Subcutaneous adipose tissue (tissue), 4 donors: ENCODE measurements around the gene MRPS18A. TPM values are rescaled to one million over a fixed set of nuclear protein-coding genes. Genes with fewer than 3 reads are reported as not detected.

Experiments
- total RNA-seq, 4 donors: library from RNA; depleted of rRNA; stranded (reverse); fragments of >200 nt; gene quantifications; one replicate each; pipeline ENCODE4 v1.1.0, GENCODE V29; 2016
- TF ChIP-seq, protein P1 (sequence below): fragments of 450-650 bp; IDR thresholded peaks from one replicate; pipeline ENCODE4 v1.5.1; 2016; ENCODE audit warnings: low read depth, mild to moderate bottlenecking, control low read depth, antibody characterized with exemption, moderate library complexity

The MRPS18A gene
- total RNA-seq, 4 donors from 2014 or later, result 28.5 to 31.3 (median 30.4) TPM

DNA sequence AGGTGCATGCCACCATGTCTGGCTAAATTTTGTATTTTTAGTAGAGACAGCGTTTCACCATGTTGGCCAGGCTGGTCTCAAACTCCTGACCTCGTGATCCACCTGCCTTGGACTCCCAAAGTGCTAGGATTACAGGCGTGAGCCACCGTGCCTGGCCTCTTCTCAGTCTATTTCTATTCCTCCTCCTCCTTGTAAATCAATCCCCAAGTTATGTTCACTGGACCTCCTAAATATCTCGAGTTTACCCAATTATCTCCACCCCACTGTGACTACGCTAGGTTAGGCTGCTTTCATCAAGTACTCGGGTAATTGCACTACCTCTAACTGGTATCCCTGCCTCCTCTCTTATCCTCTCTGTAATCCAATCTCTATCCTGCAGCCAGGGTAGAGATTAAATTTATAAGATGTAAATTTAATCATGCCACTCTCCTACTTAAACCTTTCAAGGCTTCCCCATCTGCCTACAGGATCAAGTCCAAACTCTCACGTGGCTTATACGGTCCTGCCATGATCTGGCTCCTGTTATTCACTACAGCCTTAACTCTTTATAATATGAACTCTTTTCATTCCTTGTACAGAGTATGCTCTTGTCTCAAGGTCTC lies 52.8 kb downstream of the MRPS18A start:
- TF ChIP-seq, protein P1, sequence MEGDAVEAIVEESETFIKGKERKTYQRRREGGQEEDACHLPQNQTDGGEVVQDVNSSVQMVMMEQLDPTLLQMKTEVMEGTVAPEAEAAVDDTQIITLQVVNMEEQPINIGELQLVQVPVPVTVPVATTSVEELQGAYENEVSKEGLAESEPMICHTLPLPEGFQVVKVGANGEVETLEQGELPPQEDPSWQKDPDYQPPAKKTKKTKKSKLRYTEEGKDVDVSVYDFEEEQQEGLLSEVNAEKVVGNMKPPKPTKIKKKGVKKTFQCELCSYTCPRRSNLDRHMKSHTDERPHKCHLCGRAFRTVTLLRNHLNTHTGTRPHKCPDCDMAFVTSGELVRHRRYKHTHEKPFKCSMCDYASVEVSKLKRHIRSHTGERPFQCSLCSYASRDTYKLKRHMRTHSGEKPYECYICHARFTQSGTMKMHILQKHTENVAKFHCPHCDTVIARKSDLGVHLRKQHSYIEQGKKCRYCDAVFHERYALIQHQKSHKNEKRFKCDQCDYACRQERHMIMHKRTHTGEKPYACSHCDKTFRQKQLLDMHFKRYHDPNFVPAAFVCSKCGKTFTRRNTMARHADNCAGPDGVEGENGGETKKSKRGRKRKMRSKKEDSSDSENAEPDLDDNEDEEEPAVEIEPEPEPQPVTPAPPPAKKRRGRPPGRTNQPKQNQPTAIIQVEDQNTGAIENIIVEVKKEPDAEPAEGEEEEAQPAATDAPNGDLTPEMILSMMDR, result no peak

- TF ChIP-seq, protein P1, result no peak
Measured at GRCh38 chr6:43630980-43631619, 56.5 kb downstream of the MRPS18A start.

GRCh38 chr6:43629505-43630300 lies 57.9 kb downstream of the MRPS18A start:
- TF ChIP-seq, protein P1, result no peak

GRCh38 chr6:43629104-43629504 lies 58.5 kb downstream of the MRPS18A start, which contains the start of gene GTPBP2:
Gene GTPBP2, minus strand, starts transcription at chr6:43629264. Its CDS starts 102 bp downstream, at chr6:43629162.
- TF ChIP-seq, protein P1, result no peak

DNA sequence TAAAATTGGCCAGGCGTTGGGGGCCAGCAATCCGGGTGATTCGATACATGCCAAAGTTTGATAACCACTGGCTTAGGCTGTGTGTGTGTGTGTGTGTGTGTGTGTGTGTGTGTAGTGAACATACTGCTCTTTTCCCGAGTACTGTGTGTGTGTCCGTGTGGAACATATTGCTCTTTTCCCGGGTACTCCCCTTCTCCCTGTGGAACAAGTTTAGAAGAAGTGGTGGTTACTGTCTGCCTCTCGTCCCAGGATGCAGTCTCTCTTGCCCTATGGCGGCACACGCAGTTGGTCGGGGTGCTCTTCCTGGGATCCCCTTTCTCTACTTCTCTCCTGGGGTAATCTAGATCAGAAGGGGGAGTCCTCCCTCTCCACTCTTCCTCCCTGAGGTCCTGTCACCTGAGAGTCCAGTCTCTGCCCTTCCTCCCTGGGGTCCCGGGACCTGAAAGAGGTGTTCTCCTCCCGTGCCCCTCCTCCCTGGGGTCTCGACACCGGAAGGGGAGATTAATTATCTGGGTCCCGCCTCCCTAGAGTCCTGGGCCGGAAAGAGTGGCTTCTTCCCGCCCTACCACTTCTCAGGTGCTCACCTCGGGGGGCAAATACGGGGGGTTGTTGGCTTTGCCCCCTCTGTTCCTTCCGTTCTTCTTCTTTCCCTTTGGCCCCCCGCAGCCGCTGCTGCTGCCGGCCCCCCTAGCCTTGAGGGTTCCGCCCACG lies 59.0 kb downstream of the MRPS18A start:
- TF ChIP-seq, protein P1, result no peak

DNA sequence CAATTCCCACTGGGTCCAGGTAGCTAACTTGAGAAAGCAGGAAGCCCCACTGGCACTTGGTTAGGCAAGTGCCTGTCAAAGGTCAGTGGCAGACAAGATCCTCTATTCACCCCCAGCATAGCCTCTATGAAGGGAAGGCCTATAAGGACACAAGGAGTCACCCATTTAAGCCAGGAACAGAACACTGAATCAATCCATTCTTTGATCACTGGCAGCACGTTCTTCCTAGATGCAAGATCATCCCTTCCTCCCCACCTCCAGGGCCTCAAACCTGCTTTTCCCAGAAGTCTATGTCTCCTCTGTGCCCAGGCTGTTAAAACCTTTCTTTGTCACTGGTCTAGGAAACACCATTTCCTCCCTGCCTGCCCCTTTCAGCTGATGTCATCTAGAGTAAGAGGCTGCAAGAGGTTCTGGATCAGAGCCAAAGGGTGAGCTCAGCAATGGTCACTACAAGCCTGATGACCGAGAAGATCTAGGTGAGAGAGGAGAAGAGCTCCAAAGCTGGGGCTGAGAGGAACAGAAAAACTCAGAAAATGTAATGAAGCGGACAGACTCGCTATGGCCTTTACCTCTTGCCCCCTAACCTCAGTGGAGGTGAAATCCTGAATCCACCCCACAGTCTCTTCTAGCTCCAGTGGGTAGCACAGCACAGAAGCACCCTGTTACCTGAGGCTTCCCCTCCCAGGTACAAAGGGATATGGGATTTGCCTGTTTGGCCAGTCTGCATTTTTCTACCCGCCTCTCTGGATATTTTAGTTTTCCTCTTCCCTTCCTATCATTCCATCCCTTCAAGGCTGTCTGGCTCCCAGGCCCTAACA lies 60.4 kb downstream of the MRPS18A start:
- TF ChIP-seq, protein P1, result no peak
